OCI-LY7 (cell line): ENCODE data around the gene ANKRD33B.

Experiments used
- CTCF ChIP-seq: fragments of 200-600 bp; sonication (generic); conservative IDR thresholded peaks from 2 replicates; pipeline ENCODE4 v1.5.1; 2014; ENCODE audit warnings: mild to moderate bottlenecking, antibody characterized with exemption, low read length, moderate library complexity, mixed read lengths
- EZH2phosphoT487 ChIP-seq: fragments of 200-600 bp; sonication (generic); IDR thresholded peaks from 2 replicates; pipeline ENCODE4 v1.6.1; 2018; ENCODE audit warnings: low read depth, borderline replicate concordance, mild to moderate bottlenecking, mixed run types, antibody characterized with exemption, low read length, moderate library complexity, mixed read lengths

GRCh38 chr5:10556289-10556807, 7.5 kb upstream of the ANKRD33B start:
- TF ChIP-seq CTCF (no peak), EZH2phosphoT487 (no peak)
